ENCODE results near the gene CDC25A. TPM values are rescaled to one million over a fixed set of nuclear protein-coding genes. Genes with fewer than 3 reads are reported as not detected.
A peak's percentile ranks its signal among the peaks of the same experiment; 100 is the strongest.

The CDC25A gene
- total and polyA plus RNA-seq, 8 donors, result 0.28 to 1.1 (median 0.72) TPM

DNA sequence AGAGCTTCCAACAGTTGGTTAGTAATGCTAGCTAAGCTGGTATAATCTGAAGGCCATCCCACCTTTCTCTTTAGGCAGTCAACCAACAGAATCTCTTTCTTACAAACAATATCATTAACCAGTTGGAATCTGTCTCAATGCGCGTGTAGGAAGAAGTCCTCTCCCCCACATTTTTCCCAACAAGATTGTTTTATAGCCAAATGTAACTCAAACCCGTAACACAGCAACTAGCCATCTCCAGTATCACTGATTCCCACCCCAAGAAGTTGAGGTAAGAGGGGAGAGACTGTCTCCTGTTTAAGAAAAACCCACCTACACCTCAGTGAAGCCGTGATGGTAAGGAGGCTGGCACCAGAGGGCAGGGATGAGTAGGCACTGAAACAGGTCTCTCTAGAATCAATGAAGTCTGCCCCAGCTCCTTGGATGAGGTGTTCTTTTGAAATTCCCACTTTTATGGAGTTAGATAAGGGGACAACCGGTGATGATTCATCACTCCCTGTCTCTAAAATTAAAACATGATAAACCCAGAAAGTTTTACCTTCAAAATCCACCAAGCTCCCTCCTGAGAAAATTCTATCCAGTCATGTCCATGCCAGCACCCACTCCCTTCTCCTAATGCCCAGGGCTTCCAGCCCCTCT is 30.9 kb downstream of the CDC25A start:
- no peak overlapping the region for H3K27ac ChIP-seq
- H3K4me1 ChIP-seq, result no peaks in the 10 kb centered on the region
- no peak for FAIRE-seq
- no peaks in the 10 kb centered on the region for H3K36me3 ChIP-seq
- no peaks in the 10 kb centered on the region for H3K9me3 ChIP-seq
- no peak for DNase-seq
- no peak overlapping the region for H3K4me3 ChIP-seq
- intact Hi-C loops (cut with DNase I), result loop anchor here in 1 of 3 donors (10.0 kb wide), 1 partner anchor 313 kb away; no protein-coding TSS in a partner anchor
- no peak for ATAC-seq
- TF ChIP-seq, protein P1, sequence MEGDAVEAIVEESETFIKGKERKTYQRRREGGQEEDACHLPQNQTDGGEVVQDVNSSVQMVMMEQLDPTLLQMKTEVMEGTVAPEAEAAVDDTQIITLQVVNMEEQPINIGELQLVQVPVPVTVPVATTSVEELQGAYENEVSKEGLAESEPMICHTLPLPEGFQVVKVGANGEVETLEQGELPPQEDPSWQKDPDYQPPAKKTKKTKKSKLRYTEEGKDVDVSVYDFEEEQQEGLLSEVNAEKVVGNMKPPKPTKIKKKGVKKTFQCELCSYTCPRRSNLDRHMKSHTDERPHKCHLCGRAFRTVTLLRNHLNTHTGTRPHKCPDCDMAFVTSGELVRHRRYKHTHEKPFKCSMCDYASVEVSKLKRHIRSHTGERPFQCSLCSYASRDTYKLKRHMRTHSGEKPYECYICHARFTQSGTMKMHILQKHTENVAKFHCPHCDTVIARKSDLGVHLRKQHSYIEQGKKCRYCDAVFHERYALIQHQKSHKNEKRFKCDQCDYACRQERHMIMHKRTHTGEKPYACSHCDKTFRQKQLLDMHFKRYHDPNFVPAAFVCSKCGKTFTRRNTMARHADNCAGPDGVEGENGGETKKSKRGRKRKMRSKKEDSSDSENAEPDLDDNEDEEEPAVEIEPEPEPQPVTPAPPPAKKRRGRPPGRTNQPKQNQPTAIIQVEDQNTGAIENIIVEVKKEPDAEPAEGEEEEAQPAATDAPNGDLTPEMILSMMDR (IDR thresholded peaks at IDR 0.05), result no peak
- WGBS, 2 donors, result 83 to 89% methylated on average over 5 of the region's 5 CpGs
- no peaks in the 10 kb centered on the region for H3K27me3 ChIP-seq

DNA sequence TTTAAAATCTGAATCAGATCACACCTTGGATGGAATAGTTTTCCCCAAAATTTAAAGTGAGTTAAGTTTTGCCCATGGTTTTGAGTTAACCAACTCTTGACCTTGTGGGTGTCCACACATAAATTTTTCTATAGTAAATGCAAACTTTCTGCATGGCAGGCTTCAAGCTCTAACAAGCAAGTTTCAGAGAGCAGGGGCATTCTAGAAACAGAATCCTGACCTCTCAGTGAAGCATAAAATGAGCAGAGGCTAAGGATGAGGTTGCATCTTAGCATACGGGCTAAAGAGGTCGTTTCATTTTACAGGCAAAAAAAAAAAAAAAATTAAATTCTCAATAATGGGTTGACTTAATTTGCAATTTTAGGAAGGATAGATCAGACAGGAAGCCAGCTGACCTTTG is 32.1 kb downstream of the CDC25A start:
- Histone ChIP-seq H3K27me3 (no peaks in the 10 kb centered on the region), H3K9me3 (no peaks in the 10 kb centered on the region), H3K4me3 (no peak overlapping the region), H3K27ac (no peak overlapping the region), H3K4me1 (no peaks in the 10 kb centered on the region), H3K36me3 (no peaks in the 10 kb centered on the region)
- FAIRE-seq, result no peak
- intact Hi-C loops (cut with DNase I), result loop anchor here in 1 of 3 donors (10.0 kb wide), 1 partner anchor 311 kb away; no protein-coding TSS in a partner anchor
- TF ChIP-seq, protein P1 (IDR thresholded peaks at IDR 0.05), result no peak
- DNase-seq, result no peak
- no peak for ATAC-seq
- WGBS, 2 donors, result 72 to 75% methylated on average over 2 of the region's 2 CpGs

GRCh38 chr3:48155122-48155521 is 33.1 kb downstream of the CDC25A start:
- H3K36me3 ChIP-seq, result no peaks in the 10 kb centered on the region

DNA sequence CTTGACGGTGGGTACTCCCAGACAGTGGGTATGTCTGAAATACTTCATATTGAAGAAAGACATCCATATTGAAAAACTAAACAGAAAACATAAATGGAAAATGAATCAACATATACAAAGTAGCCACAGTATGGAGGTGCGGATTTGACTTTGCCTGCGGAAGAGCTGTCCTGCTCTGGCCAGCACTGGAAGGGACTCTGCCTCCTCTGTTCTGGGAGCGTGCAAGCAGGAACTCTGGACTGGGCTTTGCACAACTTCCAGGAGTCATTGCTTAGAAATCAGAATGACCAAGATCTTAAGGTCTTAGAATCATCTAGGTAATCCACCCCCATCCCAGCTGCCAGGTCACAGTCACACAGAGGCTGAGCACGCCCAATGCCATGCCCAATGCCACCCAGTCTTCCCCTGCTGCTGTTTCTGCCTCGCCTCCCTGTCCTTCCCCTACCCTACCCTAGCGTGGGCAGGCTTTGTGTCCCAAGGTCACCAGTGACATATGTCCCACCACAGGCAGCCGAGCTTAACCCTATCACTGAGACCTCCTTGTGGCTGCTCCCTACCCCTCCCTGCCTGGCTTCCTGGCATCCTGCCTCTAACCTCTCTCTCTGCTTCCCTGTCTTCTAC is 36.3 kb downstream of the CDC25A start:
- Histone ChIP-seq H3K9me3 (no peaks in the 10 kb centered on the region), H3K4me1 (no peaks in the 10 kb centered on the region), H3K27me3 (no peaks in the 10 kb centered on the region), H3K4me3 (no peak overlapping the region), H3K36me3 (no peaks in the 10 kb centered on the region), H3K27ac (no peak overlapping the region)
- no peak for FAIRE-seq
- peak; percentile 31 to 64 (median 50) for ATAC-seq
- DNase-seq, result peak in 2 of 6 donors; percentile 16 to 45
- intact Hi-C loops (cut with DNase I), result loop anchor here in 2 of 3 donors (5.0 to 10.0 kb wide), 2 partner anchors 307 to 310 kb away; no protein-coding TSS in a partner anchor
- 22 to 34% methylated on average over 8 of the region's 8 CpGs for WGBS, 2 donors
- TF ChIP-seq, protein P1 (IDR thresholded peaks at IDR 0.05), result no peak

More at GRCh38 chr3:48155122-48155521, 33.1 kb downstream of the CDC25A start:
- intact Hi-C loops (cut with DNase I), result loop anchor here in 1 of 3 donors (10.0 kb wide), 1 partner anchor 310 kb away; no protein-coding TSS in a partner anchor
- H3K4me3 ChIP-seq, result no peak overlapping the region
- H3K27ac ChIP-seq, result no peak overlapping the region
- H3K4me1 ChIP-seq, result no peaks in the 10 kb centered on the region
- ATAC-seq (no peak), DNase-seq (no peak), FAIRE-seq (no peak)
- no peaks in the 10 kb centered on the region for H3K9me3 ChIP-seq
- no peaks in the 10 kb centered on the region for H3K27me3 ChIP-seq
- WGBS, 2 donors, result 52 to 70% methylated on average over 2 of the region's 2 CpGs
- TF ChIP-seq, protein P1 (IDR thresholded peaks at IDR 0.05), result no peak
